ENCODE results near the gene YWHAE.
"Not testable (repeated sequence)": the region's sequence is repeated elsewhere in the genome, so short reads cannot be mapped to it uniquely, and the experiment has no call there.

YWHAE gene

DNA sequence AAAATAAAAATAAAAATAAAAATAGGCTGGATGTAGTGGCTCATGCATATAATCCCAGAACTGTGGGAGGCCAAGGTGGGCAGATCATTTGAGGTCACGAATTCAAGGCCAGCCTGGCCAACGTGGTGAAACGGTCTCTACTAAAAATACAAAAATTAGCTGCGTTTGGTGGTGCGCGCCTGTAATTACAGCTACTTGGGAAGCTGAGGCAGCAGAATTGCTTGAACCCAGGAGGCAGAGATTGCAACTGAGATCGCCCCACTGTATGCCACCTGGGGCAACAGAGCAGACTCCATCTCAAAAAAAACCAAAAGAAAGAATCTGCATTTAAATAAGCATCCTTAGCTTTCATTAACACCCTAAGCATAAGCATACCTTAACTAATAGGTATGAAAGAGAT lies 33.8 kb downstream of the YWHAE start:
- no peak for DNase-seq (ENCODE audit: low spot score)
- ChIA-PET CTCF (interaction anchor here (0.6 to 2.4 kb wide), 12 partner anchors 10 to 1753 kb away, joined by 3 to 16 read pairs (median 4); partner anchors contain the start of gene INPP5K), POLR2A (ENCODE audit: low non-redundant PET) (no interaction called here)
- TF ChIP-seq, protein P1, sequence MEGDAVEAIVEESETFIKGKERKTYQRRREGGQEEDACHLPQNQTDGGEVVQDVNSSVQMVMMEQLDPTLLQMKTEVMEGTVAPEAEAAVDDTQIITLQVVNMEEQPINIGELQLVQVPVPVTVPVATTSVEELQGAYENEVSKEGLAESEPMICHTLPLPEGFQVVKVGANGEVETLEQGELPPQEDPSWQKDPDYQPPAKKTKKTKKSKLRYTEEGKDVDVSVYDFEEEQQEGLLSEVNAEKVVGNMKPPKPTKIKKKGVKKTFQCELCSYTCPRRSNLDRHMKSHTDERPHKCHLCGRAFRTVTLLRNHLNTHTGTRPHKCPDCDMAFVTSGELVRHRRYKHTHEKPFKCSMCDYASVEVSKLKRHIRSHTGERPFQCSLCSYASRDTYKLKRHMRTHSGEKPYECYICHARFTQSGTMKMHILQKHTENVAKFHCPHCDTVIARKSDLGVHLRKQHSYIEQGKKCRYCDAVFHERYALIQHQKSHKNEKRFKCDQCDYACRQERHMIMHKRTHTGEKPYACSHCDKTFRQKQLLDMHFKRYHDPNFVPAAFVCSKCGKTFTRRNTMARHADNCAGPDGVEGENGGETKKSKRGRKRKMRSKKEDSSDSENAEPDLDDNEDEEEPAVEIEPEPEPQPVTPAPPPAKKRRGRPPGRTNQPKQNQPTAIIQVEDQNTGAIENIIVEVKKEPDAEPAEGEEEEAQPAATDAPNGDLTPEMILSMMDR (conservative IDR thresholded peaks at IDR 0.05; ENCODE audit: low read depth), result no peak
- peak overlapping the region; percentile 77 for H3K27ac ChIP-seq

DNA sequence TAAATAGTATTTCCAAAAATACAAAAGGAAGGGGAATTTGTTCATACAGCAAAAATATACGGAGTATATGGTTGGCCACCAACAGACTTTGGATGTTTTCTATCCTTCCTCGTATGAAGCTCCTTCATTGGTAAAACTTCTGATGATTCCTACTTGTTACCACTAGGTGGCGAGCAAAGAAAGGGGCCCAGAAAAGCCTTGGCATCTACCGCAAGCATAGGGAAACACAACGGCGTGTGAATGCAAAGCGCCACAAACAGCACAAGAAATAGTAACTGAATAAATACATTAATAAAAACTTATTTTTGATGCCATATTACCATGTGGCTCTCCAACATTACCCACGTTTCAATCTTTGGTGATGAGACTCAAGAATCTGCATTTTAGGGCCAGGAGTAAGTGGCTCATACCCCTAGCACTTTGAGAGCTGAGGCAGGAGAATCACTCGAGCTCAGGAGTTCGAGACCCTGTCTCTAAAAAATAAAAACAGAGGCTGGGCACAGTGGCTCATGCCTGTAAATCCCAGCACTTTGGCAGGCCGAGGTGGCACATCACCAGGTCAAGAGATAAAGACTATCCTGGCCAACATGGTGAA lies 34.5 kb downstream of the YWHAE start:
- TF ChIP-seq, protein P1 (conservative IDR thresholded peaks at IDR 0.05; ENCODE audit: low read depth), result peak; percentile 90
- ChIA-PET POLR2A (ENCODE audit: low non-redundant PET) (no interaction called here), CTCF (interaction anchor here (0.5 to 2.4 kb wide), 21 partner anchors 9 to 1753 kb away, joined by 3 to 16 read pairs (median 4); partner anchors contain the start of genes INPP5K and YWHAE)
- H3K27ac ChIP-seq, result peak overlapping the region; percentile 77
- DNase-seq (ENCODE audit: low spot score), result peak; percentile 59

DNA sequence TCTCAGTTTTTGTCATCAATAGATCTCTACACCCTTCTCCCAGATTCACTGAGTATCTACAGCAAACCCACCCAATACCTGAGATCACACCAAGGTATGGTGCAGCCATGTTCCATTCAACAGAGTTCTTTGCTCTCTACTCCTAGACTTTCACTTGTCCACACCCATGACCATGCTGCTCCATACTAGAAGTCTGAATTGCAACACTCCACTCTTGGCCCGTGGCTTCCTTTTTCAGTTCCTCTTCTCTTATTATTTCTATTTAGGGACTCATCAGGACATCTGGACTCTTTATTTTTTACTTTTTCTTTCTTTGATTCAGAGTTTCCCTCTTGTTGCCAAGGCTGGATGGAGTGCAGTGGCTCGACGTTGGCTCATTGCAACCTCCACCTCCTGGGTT lies 37.1 kb downstream of the YWHAE start:
- CTCF ChIA-PET, result interaction anchor here (1.2 kb wide), 1 partner anchor 211 kb away, joined by 4 read pairs; no protein-coding TSS in a partner anchor
- DNase-seq (ENCODE audit: low spot score), result no peak
- TF ChIP-seq, protein P1 (conservative IDR thresholded peaks at IDR 0.05; ENCODE audit: low read depth), result no peak
- H3K27ac ChIP-seq, result no peak overlapping the region; the same call in 1 of the 2 replicates
- POLR2A ChIA-PET (ENCODE audit: low non-redundant PET), result no interaction called here

DNA sequence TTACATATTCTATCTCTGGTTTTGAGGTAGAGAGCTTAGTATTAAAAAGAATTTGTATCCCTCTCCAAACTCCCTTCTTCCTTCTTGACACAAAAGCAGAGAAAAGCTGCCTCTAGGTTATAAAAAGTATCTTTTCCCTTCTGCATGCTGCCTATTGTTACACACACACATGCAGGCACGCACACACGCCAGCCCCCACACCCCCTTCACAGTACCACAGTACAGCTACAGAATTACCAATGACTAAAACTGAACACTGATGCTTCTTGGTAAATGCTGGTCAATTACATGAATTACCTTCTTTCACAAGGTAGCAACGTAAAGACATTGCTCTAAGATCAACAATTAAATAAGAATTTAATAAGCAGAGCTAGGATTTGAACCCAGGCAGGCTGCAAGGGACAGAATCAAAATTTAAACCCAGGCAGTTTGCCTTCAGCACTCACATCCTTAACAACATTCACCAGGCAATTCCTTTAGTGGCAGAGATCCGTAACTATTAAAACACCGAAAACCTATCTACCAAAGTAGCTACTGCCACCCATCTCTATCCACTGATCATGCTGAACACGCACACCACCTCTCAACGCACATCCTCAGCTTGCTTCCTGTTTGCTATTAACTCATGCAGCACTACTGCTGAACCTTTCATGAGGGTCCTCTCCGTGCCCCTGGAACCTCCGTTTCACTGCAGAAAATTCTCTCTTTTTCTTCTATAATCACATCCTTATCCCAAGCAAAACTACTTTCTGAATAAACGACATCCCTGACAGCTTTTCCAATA lies 37.8 kb downstream of the YWHAE start:
- POLR2A ChIA-PET (ENCODE audit: low non-redundant PET), result interaction anchor here (0.6 kb wide), 1 partner anchor 103 kb away, joined by 5 read pairs; no protein-coding TSS in a partner anchor
- TF ChIP-seq, protein P1 (conservative IDR thresholded peaks at IDR 0.05; ENCODE audit: low read depth), result no peak
- no peak overlapping the region for H3K27ac ChIP-seq
- CTCF ChIA-PET, result interaction anchor here (0.6 to 1.2 kb wide), 2 partner anchors 25 to 212 kb away, joined by 3 to 4 read pairs; no protein-coding TSS in a partner anchor
- DNase-seq (ENCODE audit: low spot score), result no peak

DNA sequence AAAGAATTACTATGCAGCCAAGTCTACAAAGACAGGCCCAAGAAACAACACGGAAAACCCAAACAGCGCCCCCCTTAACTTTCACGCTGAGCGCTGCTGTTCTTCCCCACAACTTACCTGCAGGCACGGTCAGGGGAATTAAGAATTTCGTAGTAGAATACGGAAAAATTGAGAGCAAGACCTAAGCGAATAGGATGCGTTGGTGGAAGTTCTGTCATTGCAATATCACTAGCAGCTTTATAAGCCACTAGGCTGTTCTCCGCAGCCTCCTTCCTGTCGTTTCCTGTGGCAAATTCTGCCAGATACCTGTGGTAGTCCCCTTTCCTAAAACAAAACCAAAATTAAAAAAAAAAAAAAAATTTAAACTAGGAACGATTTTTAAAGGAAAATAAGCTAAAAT lies 39.0 kb downstream of the YWHAE start:
- TF ChIP-seq, protein P1 (conservative IDR thresholded peaks at IDR 0.05; ENCODE audit: low read depth), result no peak
- H3K27ac ChIP-seq, result no peak overlapping the region
- CTCF ChIA-PET, result interaction anchor here (0.6 kb wide), 2 partner anchors 134 to 156 kb away, joined by 4 to 5 read pairs; no protein-coding TSS in a partner anchor
- no peak for DNase-seq (ENCODE audit: low spot score)
- POLR2A ChIA-PET (ENCODE audit: low non-redundant PET), result no interaction called here

DNA sequence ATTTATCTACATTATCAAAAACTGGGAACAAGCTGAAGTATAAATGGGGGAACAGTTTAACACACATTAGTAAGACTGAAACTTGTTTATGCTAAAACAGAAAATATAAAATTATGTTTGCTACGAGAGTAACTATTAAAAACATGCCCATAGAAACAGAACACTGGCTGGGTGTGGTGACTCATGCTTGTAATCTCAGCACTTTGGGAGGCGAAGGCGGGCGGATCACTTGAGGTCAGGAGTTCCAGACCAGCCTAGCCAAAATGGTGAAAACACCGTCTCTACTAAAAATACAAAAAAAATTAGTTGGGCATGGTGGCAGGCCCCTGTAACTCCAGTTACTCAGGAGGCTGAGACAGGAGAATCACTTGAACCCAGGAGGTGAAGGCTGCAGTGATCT lies 39.7 kb downstream of the YWHAE start:
- H3K27ac ChIP-seq, result peak overlapping the region; percentile 47
- POLR2A ChIA-PET (ENCODE audit: low non-redundant PET); CTCF ChIA-PET; DNase-seq (ENCODE audit: low spot score): not testable (repeated sequence)

DNA sequence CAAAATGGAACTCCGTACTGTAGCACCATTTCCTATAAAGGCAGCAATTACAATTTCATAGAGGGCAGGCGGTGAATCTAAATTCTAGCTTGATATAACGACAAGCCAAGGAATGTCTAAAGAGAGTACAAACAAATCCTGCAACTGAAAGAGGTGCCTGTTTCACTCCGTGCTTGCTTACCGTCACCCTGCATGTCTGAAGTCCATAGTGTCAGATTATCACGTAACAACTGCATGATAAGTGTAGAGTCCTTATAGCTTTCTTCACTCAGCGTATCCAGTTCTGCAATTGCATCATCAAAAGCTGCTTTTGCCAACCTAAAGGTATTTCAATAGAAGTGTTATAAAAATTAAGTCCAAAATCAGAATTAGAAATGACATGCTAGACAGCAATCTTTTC lies 46.0 kb downstream of the YWHAE start:
- TF ChIP-seq, protein P1 (conservative IDR thresholded peaks at IDR 0.05; ENCODE audit: low read depth), result no peak
- H3K27ac ChIP-seq, result no peak overlapping the region
- no peak for DNase-seq (ENCODE audit: low spot score)
- ChIA-PET POLR2A (ENCODE audit: low non-redundant PET) (no interaction called here), CTCF (no interaction called here)

DNA sequence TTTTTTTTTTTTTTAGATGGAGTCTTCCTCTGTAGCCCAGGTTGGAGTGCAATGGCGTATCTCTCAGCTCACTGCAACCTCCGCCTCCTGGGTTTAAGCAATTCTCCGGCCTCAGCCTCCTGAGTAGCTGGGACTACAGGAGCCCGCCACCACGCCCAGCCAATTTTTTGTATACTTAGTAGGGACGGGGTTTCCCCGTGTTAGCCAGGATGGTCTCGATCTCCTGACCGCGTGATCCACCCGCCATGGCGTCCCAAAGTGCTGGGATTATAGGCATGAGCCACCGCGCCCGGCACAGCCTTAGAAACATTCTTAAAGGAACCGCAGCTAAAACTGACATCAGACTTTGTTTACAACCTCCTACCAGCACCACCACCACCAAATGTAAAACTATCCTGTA lies 47.5 kb downstream of the YWHAE start:
- H3K27ac ChIP-seq; DNase-seq (ENCODE audit: low spot score); POLR2A ChIA-PET (ENCODE audit: low non-redundant PET); CTCF ChIA-PET: not testable (repeated sequence)

All from RWPE1 (cell line).